Activated T-cell treated with anti-CD3 and anti-CD28 coated beads, Interleukin-2, amount 50 U/mL, for 72 hours (primary cell): ENCODE data around the gene CATSPER2. TPM values are rescaled to one million over a fixed set of nuclear protein-coding genes. Genes with fewer than 3 reads are reported as not detected.
"Not testable (repeated sequence)": the region's sequence is repeated elsewhere in the genome, so short reads cannot be mapped to it uniquely, and the experiment has no call there.

Experiments
- ATAC-seq, 2 donors: fragments of 150-1000 bp; cut with Tn5 transposase; replicated peaks in 1 of 2; 2 replicates each; pipeline ENCODE4 v1.10.0; 2021; ENCODE audit warnings: moderate library complexity in 2 of 2, mild to moderate bottlenecking in 1 of 2
- DNase-seq, 2 donors: peaks; one replicate each; pipeline ENCODE4 v3.0.0; 2021 to 2022; ENCODE audit warnings: mixed read lengths in 1 of 2
- H3K27ac Mint-ChIP-seq: one replicate; pipeline ENCODE4 v1.8.0; 2022; ENCODE audit warnings: mild to moderate bottlenecking, moderate library complexity, mixed read lengths
- H3K27me3 Mint-ChIP-seq: one replicate; pipeline ENCODE4 v1.8.0; 2022; ENCODE audit warnings: low read depth, mixed read lengths
- H3K36me3 Mint-ChIP-seq, 2 donors: one replicate each; pipeline ENCODE4 v1.8.0; 2022; ENCODE audit warnings: mixed read lengths in 2 of 2, mild to moderate bottlenecking in 1 of 2; ENCODE audit not compliant: insufficient read depth in 2 of 2
- H3K4me1 Mint-ChIP-seq: one replicate; pipeline ENCODE4 v1.8.0; 2022; ENCODE audit warnings: low read depth, mixed read lengths
- H3K4me3 Mint-ChIP-seq, 2 donors: one replicate each; pipeline ENCODE4 v1.8.0; 2022; ENCODE audit warnings: mild to moderate bottlenecking in 2 of 2, mixed read lengths in 2 of 2, moderate library complexity in 2 of 2
- H3K9me3 Mint-ChIP-seq, 2 donors: one replicate each; pipeline ENCODE4 v1.8.0; 2022; ENCODE audit warnings: mixed read lengths in 2 of 2
- total RNA-seq, 2 donors: library from RNA; stranded (reverse); gene quantifications; one replicate each; pipeline ENCODE4 v1.2.3, GENCODE V29; 2022

The CATSPER2 gene
- total RNA-seq, 2 donors from 2014 or later, result 4.5 to 6.9 TPM

DNA sequence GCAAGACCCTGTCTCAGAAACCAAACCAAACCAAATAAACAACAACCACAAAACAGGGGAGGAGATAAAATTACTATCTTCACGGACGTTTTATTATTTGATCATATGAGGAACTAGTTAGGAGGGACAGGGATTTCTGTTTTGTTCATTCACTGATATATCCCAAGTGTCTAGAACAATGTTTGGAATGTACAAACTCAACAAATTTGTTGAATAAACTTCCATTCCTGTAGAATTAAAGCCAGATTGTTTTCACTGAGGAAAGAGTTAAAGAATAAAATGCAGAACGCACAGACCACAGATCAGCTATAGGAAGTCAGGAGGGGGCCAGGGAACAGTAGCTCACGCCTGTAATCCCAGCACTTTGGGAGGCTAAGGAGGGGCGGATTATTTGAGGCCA, 23.5 kb downstream of the CATSPER2 start:
- Mint-ChIP-seq H3K36me3 (no peaks in the 10 kb centered on the region), H3K27me3 (peaks cover 18% of the 10 kb centered on the region), H3K4me1 (no peaks in the 10 kb centered on the region), H3K9me3 (no peaks in the 10 kb centered on the region), H3K4me3 (no peak overlapping the region), H3K27ac (no peak overlapping the region)
- ATAC-seq (no peak), DNase-seq (no peak)

DNA sequence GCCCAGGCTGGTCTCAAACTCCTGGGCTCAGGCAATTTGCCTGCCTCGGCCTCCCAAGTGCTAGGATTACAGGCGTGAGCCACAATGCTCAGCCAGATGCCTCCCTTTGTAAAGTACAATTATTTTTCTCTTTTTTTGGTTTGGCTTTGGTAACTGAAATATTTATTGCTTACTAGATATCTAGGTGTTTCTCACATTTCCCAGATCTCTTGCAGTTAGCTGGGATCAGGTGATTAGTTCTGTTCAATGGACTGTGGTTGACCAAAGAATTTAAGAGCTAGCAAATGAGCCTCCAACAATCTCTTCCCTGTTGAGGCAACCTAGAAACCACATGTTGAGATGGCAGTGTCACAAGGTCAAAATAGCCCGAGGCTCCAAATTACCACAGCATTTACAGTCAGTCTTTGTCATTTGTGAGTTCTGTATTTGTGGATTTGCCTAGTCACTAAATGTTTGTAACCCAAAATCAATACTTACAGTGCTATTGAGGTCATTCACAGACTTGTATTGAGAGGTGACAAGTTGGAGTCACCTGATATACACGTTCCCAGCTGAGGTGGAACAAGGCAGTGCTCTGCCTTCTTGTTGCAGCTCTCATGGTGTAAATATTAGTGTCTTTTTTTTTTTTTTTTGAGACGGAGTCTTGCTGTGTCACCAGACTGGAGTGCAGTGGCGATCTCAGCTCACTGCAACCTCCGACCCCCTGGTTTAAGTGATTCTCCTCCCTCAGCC, 26.4 kb downstream of the CATSPER2 start:
- H3K9me3 Mint-ChIP-seq, ATAC-seq, H3K27ac Mint-ChIP-seq, DNase-seq, H3K4me3 Mint-ChIP-seq, H3K36me3 Mint-ChIP-seq, H3K4me1 Mint-ChIP-seq: not testable (repeated sequence)
- H3K27me3 Mint-ChIP-seq, result peaks cover 22% of the 10 kb centered on the region

GRCh38 chr15:43618700-43619099, 29.9 kb downstream of the CATSPER2 start, which contains the start of gene STRC:
TSS of gene STRC (minus strand) at chr15:43618800. CDS start at chr15:43618722, 78 bp downstream.
- not testable (repeated sequence) for H3K36me3 Mint-ChIP-seq, ATAC-seq, H3K4me1 Mint-ChIP-seq, DNase-seq, H3K9me3 Mint-ChIP-seq, H3K4me3 Mint-ChIP-seq, H3K27ac Mint-ChIP-seq
- H3K27me3 Mint-ChIP-seq, result peaks cover 12% of the 10 kb centered on the region

DNA sequence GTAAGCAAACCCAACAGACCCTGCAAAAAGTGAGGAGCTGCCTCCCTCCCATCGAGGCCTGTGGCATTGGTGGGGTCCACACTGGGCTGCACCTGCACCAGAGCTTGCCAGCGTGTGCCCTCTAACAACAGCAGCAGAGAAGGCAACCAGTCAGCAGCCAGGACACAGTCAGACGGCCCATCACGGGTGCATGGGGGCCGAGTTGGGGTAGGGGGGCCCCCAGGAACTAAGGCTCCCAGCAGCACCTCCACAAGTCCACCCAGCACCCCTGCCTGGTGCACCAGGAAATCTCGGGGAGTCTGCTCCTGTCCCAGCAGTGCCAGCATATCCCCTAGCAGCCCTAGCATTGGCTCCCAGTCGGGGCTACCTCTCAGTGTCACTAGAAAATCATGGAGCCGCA, 30.9 kb downstream of the CATSPER2 start:
- not testable (repeated sequence) for H3K36me3 Mint-ChIP-seq

GRCh38 chr15:43602233-43602632, 46.4 kb downstream of the CATSPER2 start:
- not testable (repeated sequence) for H3K4me1 Mint-ChIP-seq, DNase-seq, H3K36me3 Mint-ChIP-seq, H3K4me3 Mint-ChIP-seq, H3K27ac Mint-ChIP-seq, H3K9me3 Mint-ChIP-seq, ATAC-seq
- H3K27me3 Mint-ChIP-seq, result peaks cover 22% of the 10 kb centered on the region

More for the DNA sequence above, 30.9 kb downstream of the CATSPER2 start:
- not testable (repeated sequence) for H3K4me1 Mint-ChIP-seq, H3K27me3 Mint-ChIP-seq, H3K9me3 Mint-ChIP-seq, DNase-seq, ATAC-seq, H3K27ac Mint-ChIP-seq, H3K4me3 Mint-ChIP-seq

DNA sequence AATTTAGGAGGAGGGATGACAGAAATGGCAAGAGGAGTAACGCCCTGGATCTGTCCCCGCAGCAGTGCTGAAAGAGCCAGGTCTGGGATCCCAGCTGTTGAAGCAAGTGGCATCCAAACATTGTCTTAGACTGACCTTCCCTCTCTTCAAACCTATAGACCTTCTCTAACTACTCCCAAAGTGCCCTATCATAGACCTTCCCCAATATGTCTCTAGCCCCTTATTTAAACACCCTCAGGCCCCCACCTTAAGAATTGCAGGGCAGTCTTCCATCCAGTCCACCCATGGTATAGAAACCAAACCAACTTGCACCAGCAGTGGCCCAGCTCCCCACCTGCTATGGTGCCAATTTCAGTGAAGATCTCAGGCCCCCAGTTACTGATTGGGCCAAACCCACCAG, 48.4 kb downstream of the CATSPER2 start:
- ATAC-seq, DNase-seq, H3K4me1 Mint-ChIP-seq: not testable (repeated sequence)

GRCh38 chr15:43599131-43599530, 49.5 kb downstream of the CATSPER2 start:
- not testable (repeated sequence) for H3K36me3 Mint-ChIP-seq, H3K4me3 Mint-ChIP-seq, H3K27ac Mint-ChIP-seq, DNase-seq, H3K9me3 Mint-ChIP-seq, H3K4me1 Mint-ChIP-seq, ATAC-seq
- H3K27me3 Mint-ChIP-seq, result peaks cover 25% of the 10 kb centered on the region

More for the DNA sequence above, 48.4 kb downstream of the CATSPER2 start:
- H3K4me3 Mint-ChIP-seq, H3K36me3 Mint-ChIP-seq, H3K9me3 Mint-ChIP-seq, H3K27ac Mint-ChIP-seq: not testable (repeated sequence)
- peaks cover 31% of the 10 kb centered on the region for H3K27me3 Mint-ChIP-seq

DNA sequence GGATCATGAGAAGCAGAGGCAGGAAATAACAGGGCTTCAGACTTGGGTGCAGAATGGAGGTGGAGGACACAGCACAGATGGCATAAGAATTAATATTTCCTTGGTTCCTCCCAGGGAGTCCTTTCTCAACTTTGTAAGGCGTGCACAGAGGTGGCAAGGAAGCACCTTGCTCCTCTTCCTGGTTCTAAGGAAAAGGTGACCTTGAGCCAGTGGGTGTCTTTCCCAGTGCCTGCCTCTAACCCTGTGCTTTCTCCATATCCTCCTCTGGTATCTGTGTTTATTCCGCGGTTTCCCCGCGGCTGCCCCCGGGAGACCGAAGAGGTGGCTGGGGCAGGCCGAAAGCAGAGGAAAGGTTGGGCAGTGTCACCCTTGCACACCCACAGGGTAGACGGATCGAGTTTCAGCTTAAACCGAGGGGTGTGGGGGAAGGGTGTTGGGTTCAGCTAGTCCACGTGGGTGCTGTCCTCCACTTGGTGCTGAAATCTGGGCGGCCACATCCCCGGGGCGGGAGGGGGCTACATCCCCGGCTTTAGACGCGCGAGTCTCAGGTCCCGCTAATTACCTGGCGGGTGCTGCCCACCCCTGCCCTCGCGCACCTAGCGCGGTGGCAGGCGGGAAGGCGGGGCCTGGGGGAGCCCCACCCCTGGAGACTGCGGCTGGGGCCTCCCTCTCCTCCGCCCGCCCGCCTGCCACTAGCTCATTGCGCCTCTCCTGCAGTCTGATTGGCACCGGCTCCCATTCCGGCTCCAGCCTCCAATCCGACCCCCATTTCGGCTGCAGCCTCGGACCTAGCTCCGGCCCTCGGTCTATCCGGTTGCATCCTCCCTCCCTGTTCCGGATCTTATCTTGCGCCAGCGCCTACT, 55.1 kb downstream of the CATSPER2 start, which contains the start of gene CKMT1B:
Gene CKMT1B, plus strand, starts transcription at position 700 of the 863 bp plus-strand sequence. CDS start 192 bp downstream, outside the sequence.
- not testable (repeated sequence) for H3K4me3 Mint-ChIP-seq, H3K27ac Mint-ChIP-seq, H3K4me1 Mint-ChIP-seq, H3K9me3 Mint-ChIP-seq, H3K36me3 Mint-ChIP-seq, DNase-seq
- ATAC-seq, result peak; percentile 32 to 55
- H3K27me3 Mint-ChIP-seq, result peaks cover 16% of the 10 kb centered on the region

- H3K27ac Mint-ChIP-seq, H3K36me3 Mint-ChIP-seq, ATAC-seq, DNase-seq, H3K9me3 Mint-ChIP-seq, H3K4me3 Mint-ChIP-seq, H3K4me1 Mint-ChIP-seq: not testable (repeated sequence)
- peaks cover 15% of the 10 kb centered on the region for H3K27me3 Mint-ChIP-seq
These were observed 55.8 kb downstream of the CATSPER2 start for GRCh38 chr15:43592841-43593240.

- H3K9me3 Mint-ChIP-seq, DNase-seq, H3K4me3 Mint-ChIP-seq, H3K36me3 Mint-ChIP-seq, H3K4me1 Mint-ChIP-seq, H3K27me3 Mint-ChIP-seq, H3K27ac Mint-ChIP-seq: not testable (repeated sequence)
- peak; percentile 97 to 99 for ATAC-seq
These were observed 58.7 kb downstream of the CATSPER2 start, which contains the start of gene PPIP5K1 for GRCh38 chr15:43589778-43590466. TSS of gene PPIP5K1 (minus strand) at chr15:43590208. CDS start at chr15:43584504, 5,704 bp downstream.
